ENCODE data around the gene SERPINB8.

SERPINB8 gene

DNA sequence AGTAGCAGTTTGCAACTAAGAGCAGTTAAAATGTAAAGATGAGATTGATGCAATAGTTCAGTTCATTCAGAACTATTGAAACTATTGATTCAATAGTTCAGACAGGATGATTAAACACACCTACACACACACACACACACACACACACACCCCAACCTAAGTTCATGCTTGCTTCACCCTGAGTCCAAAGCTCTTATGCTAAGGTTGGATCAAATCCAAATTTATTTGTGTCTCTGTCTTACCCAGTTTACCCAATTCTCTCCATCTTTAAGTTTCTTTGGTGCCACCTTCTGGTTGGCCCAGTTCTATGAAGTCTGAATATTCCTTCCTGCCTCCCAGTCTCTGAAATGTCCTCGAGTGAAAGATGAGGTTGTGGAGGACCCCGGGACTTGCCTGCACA is 5.1 kb downstream of the SERPINB8 start:
- TF ChIP-seq CREB1 (IDR thresholded peaks at IDR 0.05; ENCODE audit: low read depth) (no peak), EP300 (IDR thresholded peaks at IDR 0.05; ENCODE audit: borderline replicate concordance) (no peak), TEAD4 (IDR thresholded peaks at IDR 0.05) (no peak), EGR1 (IDR thresholded peaks at IDR 0.05) (no peak), YY1 (IDR thresholded peaks at IDR 0.05; ENCODE audit: low read depth) (no peak), RAD21 (IDR thresholded peaks at IDR 0.05; ENCODE audit: low read depth) (no peak), NFIC (IDR thresholded peaks at IDR 0.05) (no peak), ZBTB7A (IDR thresholded peaks at IDR 0.05; ENCODE audit: low read depth) (no peak), CEBPB (IDR thresholded peaks at IDR 0.05) (no peak), FOXM1 (IDR thresholded peaks at IDR 0.05; ENCODE audit: borderline replicate concordance, low read depth) (no peak), TAF1 (IDR thresholded peaks at IDR 0.05; ENCODE audit: low read depth) (no peak), TCF12 (IDR thresholded peaks at IDR 0.05; ENCODE audit: low read depth) (no peak)
- TF ChIP-seq, protein P1, sequence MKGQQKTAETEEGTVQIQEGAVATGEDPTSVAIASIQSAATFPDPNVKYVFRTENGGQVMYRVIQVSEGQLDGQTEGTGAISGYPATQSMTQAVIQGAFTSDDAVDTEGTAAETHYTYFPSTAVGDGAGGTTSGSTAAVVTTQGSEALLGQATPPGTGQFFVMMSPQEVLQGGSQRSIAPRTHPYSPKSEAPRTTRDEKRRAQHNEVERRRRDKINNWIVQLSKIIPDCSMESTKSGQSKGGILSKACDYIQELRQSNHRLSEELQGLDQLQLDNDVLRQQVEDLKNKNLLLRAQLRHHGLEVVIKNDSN (IDR thresholded peaks at IDR 0.05), result no peak
- TF ChIP-seq, protein P2, sequence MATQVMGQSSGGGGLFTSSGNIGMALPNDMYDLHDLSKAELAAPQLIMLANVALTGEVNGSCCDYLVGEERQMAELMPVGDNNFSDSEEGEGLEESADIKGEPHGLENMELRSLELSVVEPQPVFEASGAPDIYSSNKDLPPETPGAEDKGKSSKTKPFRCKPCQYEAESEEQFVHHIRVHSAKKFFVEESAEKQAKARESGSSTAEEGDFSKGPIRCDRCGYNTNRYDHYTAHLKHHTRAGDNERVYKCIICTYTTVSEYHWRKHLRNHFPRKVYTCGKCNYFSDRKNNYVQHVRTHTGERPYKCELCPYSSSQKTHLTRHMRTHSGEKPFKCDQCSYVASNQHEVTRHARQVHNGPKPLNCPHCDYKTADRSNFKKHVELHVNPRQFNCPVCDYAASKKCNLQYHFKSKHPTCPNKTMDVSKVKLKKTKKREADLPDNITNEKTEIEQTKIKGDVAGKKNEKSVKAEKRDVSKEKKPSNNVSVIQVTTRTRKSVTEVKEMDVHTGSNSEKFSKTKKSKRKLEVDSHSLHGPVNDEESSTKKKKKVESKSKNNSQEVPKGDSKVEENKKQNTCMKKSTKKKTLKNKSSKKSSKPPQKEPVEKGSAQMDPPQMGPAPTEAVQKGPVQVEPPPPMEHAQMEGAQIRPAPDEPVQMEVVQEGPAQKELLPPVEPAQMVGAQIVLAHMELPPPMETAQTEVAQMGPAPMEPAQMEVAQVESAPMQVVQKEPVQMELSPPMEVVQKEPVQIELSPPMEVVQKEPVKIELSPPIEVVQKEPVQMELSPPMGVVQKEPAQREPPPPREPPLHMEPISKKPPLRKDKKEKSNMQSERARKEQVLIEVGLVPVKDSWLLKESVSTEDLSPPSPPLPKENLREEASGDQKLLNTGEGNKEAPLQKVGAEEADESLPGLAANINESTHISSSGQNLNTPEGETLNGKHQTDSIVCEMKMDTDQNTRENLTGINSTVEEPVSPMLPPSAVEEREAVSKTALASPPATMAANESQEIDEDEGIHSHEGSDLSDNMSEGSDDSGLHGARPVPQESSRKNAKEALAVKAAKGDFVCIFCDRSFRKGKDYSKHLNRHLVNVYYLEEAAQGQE (IDR thresholded peaks at IDR 0.05; ENCODE audit: low read depth), result no peak

DNA sequence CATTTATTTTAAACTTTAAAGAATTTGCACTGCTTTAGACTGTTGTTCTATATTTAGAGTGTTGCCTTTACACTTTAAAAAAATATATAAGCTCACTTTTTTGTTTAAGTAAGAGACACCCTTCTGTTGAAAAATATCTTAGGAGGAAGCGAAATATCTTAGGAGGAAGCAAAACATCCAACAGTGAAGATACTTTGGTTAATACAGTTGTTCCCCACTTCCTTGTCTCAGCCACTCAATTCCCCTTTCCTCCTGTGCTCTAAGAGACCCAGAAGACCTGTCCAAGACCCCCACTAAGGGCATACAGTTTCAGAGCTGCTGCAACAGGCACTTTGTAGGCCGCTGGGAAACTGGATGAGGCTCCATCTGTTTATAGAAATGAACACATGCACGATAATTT is 5.7 kb downstream of the SERPINB8 start:
- TF ChIP-seq EP300 (IDR thresholded peaks at IDR 0.05; ENCODE audit: borderline replicate concordance), result no peak
- no peak for TF ChIP-seq TEAD4 (IDR thresholded peaks at IDR 0.05)
- TF ChIP-seq NFIC (IDR thresholded peaks at IDR 0.05), result no peak
- TF ChIP-seq, protein P2 (IDR thresholded peaks at IDR 0.05; ENCODE audit: low read depth), result no peak
- TF ChIP-seq TCF12 (IDR thresholded peaks at IDR 0.05; ENCODE audit: low read depth), result no peak
- no peak for TF ChIP-seq YY1 (IDR thresholded peaks at IDR 0.05; ENCODE audit: low read depth)
- TF ChIP-seq, protein P3, sequence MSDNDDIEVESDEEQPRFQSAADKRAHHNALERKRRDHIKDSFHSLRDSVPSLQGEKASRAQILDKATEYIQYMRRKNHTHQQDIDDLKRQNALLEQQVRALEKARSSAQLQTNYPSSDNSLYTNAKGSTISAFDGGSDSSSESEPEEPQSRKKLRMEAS (IDR thresholded peaks at IDR 0.05), result no peak
- no peak for TF ChIP-seq CEBPB (IDR thresholded peaks at IDR 0.05)
- no peak for TF ChIP-seq CREB1 (IDR thresholded peaks at IDR 0.05; ENCODE audit: low read depth)
- TF ChIP-seq RAD21 (IDR thresholded peaks at IDR 0.05; ENCODE audit: low read depth), result no peak
- TF ChIP-seq ZBTB7A (IDR thresholded peaks at IDR 0.05; ENCODE audit: low read depth), result no peak
- TF ChIP-seq, protein P1 (IDR thresholded peaks at IDR 0.05), result no peak
- no peak for TF ChIP-seq TAF1 (IDR thresholded peaks at IDR 0.05; ENCODE audit: low read depth)
- no peak for TF ChIP-seq FOXM1 (IDR thresholded peaks at IDR 0.05; ENCODE audit: borderline replicate concordance, low read depth)

DNA sequence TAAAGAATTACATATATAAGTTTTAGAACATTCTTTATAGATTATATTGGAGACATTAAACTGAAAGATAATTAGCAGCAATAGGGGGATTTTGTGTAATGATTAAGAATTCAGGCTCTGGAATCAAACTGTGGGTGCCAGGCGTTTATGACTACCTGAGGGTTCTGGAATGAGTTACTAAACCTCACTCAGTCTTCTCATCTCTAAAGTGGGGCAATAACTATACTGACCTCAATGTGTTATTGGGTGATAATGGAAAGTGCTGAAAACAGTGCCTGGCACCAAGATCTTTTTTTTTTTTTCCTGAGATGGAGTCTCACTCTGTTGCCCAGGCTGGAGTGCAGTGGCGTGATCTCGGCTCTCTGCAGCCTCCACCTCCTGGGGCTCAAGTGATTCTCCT is 7.2 kb downstream of the SERPINB8 start:
- TF ChIP-seq, protein P3 (IDR thresholded peaks at IDR 0.05), result no peak
- no peak for TF ChIP-seq YY1 (IDR thresholded peaks at IDR 0.05; ENCODE audit: low read depth)

DNA sequence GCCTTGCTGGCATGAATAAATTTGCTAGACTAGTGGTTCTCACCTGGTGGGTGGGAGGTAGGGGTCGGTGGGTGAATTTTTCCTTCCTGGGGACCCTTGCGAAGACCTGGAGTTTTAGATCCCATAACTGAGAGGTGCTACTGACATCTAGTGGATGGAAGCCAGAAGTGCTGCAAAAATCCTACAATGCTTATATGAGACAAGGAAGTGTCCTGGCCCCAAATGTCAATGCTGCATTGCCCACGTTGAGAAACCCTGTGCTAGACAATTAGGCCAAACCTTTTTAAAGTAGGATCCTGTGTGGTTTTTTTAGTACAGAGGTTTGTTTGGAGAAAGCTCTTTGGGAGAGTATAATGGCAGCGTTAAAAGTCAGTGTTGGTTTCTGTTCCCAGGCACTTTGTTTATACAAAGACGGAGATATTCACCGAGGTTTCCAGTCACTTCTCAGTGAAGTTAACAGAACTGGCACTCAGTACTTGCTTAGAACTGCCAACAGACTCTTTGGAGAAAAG is 9.6 kb downstream of the SERPINB8 start:
- TF ChIP-seq CREB1 (IDR thresholded peaks at IDR 0.05; ENCODE audit: low read depth) (no peak), ZBTB7A (IDR thresholded peaks at IDR 0.05; ENCODE audit: low read depth) (no peak), NFIC (IDR thresholded peaks at IDR 0.05) (no peak), YY1 (IDR thresholded peaks at IDR 0.05; ENCODE audit: low read depth) (no peak), EGR1 (IDR thresholded peaks at IDR 0.05) (no peak), FOXM1 (IDR thresholded peaks at IDR 0.05; ENCODE audit: borderline replicate concordance, low read depth) (no peak), CEBPB (IDR thresholded peaks at IDR 0.05) (no peak), EP300 (IDR thresholded peaks at IDR 0.05; ENCODE audit: borderline replicate concordance) (no peak), TAF1 (IDR thresholded peaks at IDR 0.05; ENCODE audit: low read depth) (no peak), TEAD4 (IDR thresholded peaks at IDR 0.05) (peak; percentile 77), RAD21 (IDR thresholded peaks at IDR 0.05; ENCODE audit: low read depth) (peak; percentile 72)

DNA sequence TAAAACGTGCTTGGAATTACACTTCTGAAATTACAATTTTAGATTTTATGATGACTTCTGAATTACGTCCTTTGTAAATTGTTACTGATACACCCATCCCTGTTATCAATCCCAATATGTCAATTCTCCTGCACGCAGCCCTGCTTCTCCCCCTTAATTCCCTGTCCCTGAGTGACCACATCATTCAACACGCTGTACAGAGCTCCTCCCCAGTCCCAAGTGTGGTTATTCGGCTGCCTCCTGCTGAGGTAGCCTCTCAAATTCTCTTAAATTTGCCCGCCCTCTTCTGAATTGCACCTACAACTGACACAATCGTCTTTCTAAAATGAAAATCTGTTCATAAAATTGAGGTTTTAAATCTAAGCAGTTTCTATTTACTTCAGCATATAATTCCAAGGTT is 10.1 kb downstream of the SERPINB8 start:
- TF ChIP-seq EGR1 (IDR thresholded peaks at IDR 0.05) (no peak), ZBTB7A (IDR thresholded peaks at IDR 0.05; ENCODE audit: low read depth) (no peak)
- TF ChIP-seq, protein P1 (IDR thresholded peaks at IDR 0.05), result no peak

DNA sequence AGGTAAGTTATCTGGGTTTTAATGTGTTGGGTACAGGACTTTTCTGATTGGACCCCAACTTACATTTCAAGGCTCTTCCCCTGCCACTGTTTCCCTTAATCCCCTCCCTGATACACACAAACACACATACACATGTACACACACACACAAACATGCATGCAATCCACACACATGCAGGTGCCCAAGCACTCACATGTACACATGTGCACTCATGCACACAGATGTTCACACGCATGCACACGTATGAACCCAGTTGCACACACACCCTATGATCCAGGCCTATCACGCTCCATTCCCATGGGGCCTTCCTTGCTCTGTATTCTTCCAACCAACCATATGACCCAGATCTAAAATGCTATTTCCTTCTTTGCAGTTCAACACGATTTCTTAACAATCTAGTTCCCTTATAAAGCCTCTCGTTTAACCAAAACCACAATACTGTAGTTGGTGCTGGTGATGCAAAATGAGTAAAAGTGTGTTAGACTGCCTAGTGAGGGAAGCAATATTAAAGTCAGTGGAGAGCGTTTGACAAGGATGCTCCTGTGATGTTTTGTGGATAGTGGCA is 11.1 kb downstream of the SERPINB8 start:
- TF ChIP-seq CREB1 (IDR thresholded peaks at IDR 0.05; ENCODE audit: low read depth) (no peak), YY1 (IDR thresholded peaks at IDR 0.05; ENCODE audit: low read depth) (no peak), EP300 (IDR thresholded peaks at IDR 0.05; ENCODE audit: borderline replicate concordance) (no peak), EGR1 (IDR thresholded peaks at IDR 0.05) (no peak), NFIC (IDR thresholded peaks at IDR 0.05) (no peak), CEBPB (IDR thresholded peaks at IDR 0.05) (no peak)
- TF ChIP-seq, protein P1 (IDR thresholded peaks at IDR 0.05), result no peak
